ENCODE results near the gene C1orf87.

The C1orf87 gene

DNA sequence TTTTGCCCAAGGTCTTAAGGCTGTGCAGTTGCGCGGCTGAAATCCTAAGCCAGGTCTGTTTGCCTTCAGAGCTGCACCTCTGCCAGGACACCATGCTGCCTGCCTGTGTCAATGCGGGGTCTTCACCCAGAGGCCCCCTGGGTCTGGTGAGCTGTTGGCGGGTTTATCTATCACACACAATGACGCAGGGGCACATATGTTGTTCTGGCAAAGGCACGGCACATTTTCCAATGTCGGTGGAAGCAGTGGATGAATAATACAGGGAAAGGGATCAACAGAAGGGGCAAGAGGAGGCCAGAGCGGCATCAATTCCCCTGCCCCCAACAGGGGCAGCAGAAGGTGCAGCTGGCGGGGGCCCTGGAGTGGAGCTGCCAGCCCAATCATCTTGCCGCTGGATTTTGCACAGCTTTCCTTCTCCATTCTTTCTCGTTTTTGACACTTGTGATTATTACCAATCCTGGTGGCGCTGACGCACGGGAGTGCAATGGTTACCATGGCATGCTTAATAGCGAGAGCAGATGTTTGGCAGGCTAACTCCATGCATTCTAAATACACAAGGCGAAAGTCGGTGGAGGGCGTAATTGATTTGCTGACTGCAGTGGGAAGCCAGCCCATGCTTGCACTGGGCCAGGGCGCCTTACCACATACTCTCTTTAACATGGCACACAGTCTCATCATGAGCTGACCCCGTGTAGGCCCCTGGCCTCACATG lies 101.2 kb downstream of the C1orf87 start:
- H3K9me3 ChIP-seq (ENCODE audit: control insufficient read depth, insufficient read depth, low read depth, low read length), result no peaks in the 10 kb centered on the region
- no peaks in the 10 kb centered on the region for H3K36me3 ChIP-seq (ENCODE audit: control insufficient read depth in 2 of 2, insufficient read depth in 1 of 2, low read length in 2 of 2)
- H3K4me3 ChIP-seq (ENCODE audit: low read depth, low read length), result no peak overlapping the region
- H3K27ac ChIP-seq (ENCODE audit: extremely low read depth, low read depth, low read length), result no peak overlapping the region
- no peaks in the 10 kb centered on the region for H3K4me1 ChIP-seq (ENCODE audit: control insufficient read depth, insufficient read depth, low read length)
- ChIA-PET CTCF (interaction anchor here (0.7 to 2.7 kb wide), 12 partner anchors 9 to 817 kb away, joined by 3 to 29 read pairs (median 6); no protein-coding TSS in a partner anchor), POLR2A (no interaction called here)
- TF ChIP-seq KLF9 (tag by site-specific recombination; IDR thresholded peaks at IDR 0.05; ENCODE audit: low read depth), result no peak
- no peak for TF ChIP-seq ZNF433 (tag by site-specific recombination; IDR thresholded peaks at IDR 0.05; ENCODE audit: low read depth)
- TF ChIP-seq ZNF776 (tag by site-specific recombination; IDR thresholded peaks at IDR 0.05; ENCODE audit: borderline replicate concordance), result no peak
- TF ChIP-seq ZNF114 (tag by site-specific recombination; IDR thresholded peaks at IDR 0.05), result no peak
- no peak for TF ChIP-seq IKZF3 (tag by site-specific recombination; IDR thresholded peaks at IDR 0.05)
- TF ChIP-seq, protein P1, sequence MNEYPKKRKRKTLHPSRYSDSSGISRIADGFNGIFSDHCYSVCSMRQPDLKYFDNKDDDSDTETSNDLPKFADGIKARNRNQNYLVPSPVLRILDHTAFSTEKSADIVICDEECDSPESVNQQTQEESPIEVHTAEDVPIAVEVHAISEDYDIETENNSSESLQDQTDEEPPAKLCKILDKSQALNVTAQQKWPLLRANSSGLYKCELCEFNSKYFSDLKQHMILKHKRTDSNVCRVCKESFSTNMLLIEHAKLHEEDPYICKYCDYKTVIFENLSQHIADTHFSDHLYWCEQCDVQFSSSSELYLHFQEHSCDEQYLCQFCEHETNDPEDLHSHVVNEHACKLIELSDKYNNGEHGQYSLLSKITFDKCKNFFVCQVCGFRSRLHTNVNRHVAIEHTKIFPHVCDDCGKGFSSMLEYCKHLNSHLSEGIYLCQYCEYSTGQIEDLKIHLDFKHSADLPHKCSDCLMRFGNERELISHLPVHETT (tag by site-specific recombination; IDR thresholded peaks at IDR 0.05), result no peak
- TF ChIP-seq, protein P2, sequence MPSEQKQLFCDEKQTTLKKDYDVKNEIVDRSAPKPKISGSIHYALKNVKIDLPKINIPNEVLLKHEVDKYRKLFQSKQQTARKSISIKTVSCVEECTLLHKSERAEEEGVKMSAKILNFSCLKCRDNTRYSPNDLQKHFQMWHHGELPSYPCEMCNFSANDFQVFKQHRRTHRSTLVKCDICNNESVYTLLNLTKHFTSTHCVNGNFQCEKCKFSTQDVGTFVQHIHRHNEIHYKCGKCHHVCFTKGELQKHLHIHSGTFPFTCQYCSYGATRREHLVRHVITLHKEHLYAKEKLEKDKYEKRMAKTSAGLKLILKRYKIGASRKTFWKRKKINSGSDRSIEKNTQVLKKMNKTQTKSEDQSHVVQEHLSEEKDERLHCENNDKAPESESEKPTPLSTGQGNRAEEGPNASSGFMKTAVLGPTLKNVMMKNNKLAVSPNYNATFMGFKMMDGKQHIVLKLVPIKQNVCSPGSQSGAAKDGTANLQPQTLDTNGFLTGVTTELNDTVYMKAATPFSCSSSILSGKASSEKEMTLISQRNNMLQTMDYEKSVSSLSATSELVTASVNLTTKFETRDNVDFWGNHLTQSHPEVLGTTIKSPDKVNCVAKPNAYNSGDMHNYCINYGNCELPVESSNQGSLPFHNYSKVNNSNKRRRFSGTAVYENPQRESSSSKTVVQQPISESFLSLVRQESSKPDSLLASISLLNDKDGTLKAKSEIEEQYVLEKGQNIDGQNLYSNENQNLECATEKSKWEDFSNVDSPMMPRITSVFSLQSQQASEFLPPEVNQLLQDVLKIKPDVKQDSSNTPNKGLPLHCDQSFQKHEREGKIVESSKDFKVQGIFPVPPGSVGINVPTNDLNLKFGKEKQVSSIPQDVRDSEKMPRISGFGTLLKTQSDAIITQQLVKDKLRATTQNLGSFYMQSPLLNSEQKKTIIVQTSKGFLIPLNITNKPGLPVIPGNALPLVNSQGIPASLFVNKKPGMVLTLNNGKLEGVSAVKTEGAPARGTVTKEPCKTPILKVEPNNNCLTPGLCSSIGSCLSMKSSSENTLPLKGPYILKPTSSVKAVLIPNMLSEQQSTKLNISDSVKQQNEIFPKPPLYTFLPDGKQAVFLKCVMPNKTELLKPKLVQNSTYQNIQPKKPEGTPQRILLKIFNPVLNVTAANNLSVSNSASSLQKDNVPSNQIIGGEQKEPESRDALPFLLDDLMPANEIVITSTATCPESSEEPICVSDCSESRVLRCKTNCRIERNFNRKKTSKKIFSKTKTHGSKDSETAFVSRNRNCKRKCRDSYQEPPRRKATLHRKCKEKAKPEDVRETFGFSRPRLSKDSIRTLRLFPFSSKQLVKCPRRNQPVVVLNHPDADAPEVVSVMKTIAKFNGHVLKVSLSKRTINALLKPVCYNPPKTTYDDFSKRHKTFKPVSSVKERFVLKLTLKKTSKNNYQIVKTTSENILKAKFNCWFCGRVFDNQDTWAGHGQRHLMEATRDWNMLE (tag by site-specific recombination; conservative IDR thresholded peaks at IDR 0.05; ENCODE audit: low read depth), result no peak
- TF ChIP-seq ZNF548 (tag by site-specific recombination; IDR thresholded peaks at IDR 0.05), result no peak
- TF ChIP-seq, protein P3, sequence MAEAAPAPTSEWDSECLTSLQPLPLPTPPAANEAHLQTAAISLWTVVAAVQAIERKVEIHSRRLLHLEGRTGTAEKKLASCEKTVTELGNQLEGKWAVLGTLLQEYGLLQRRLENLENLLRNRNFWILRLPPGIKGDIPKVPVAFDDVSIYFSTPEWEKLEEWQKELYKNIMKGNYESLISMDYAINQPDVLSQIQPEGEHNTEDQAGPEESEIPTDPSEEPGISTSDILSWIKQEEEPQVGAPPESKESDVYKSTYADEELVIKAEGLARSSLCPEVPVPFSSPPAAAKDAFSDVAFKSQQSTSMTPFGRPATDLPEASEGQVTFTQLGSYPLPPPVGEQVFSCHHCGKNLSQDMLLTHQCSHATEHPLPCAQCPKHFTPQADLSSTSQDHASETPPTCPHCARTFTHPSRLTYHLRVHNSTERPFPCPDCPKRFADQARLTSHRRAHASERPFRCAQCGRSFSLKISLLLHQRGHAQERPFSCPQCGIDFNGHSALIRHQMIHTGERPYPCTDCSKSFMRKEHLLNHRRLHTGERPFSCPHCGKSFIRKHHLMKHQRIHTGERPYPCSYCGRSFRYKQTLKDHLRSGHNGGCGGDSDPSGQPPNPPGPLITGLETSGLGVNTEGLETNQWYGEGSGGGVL (tag by site-specific recombination; IDR thresholded peaks at IDR 0.05), result no peak
- no peak for TF ChIP-seq SCRT1 (tag by site-specific recombination; IDR thresholded peaks at IDR 0.05; ENCODE audit: borderline replicate concordance)
- no peak for TF ChIP-seq ZNF394 (tag by site-specific recombination; IDR thresholded peaks at IDR 0.05; ENCODE audit: borderline replicate concordance)
- no peak for TF ChIP-seq ZBTB48 (tag by site-specific recombination; IDR thresholded peaks at IDR 0.05)
- TF ChIP-seq ZNF266 (tag by site-specific recombination; IDR thresholded peaks at IDR 0.05; ENCODE audit: low read depth), result no peak
- no peak for TF ChIP-seq ZNF560 (tag by site-specific recombination; IDR thresholded peaks at IDR 0.05; ENCODE audit: borderline replicate concordance)
- no peak for TF ChIP-seq ZNF501 (tag by site-specific recombination; IDR thresholded peaks at IDR 0.05)
- TF ChIP-seq, protein P4, sequence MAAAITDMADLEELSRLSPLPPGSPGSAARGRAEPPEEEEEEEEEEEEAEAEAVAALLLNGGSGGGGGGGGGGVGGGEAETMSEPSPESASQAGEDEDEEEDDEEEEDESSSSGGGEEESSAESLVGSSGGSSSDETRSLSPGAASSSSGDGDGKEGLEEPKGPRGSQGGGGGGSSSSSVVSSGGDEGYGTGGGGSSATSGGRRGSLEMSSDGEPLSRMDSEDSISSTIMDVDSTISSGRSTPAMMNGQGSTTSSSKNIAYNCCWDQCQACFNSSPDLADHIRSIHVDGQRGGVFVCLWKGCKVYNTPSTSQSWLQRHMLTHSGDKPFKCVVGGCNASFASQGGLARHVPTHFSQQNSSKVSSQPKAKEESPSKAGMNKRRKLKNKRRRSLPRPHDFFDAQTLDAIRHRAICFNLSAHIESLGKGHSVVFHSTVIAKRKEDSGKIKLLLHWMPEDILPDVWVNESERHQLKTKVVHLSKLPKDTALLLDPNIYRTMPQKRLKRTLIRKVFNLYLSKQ (tag by site-specific recombination; IDR thresholded peaks at IDR 0.05; ENCODE audit: borderline replicate concordance), result no peak
- no peak for TF ChIP-seq ZNF211 (tag by site-specific recombination; IDR thresholded peaks at IDR 0.05; ENCODE audit: low read depth)
- no peak for TF ChIP-seq GLI2 (tag by site-specific recombination; IDR thresholded peaks at IDR 0.05; ENCODE audit: borderline replicate concordance, low read depth)
- no peak for TF ChIP-seq ZNF664 (tag by site-specific recombination; IDR thresholded peaks at IDR 0.05)
- TF ChIP-seq ZNF555 (tag by site-specific recombination; conservative IDR thresholded peaks at IDR 0.05), result no peak

Data from HEK293 (cell line).